Bone marrow (tissue), 2 donors: ENCODE data around the gene SLC36A1.
"Not testable (repeated sequence)": the region's sequence is repeated elsewhere in the genome, so short reads cannot be mapped to it uniquely, and the experiment has no call there.

ENCODE experiments used
- DNase-seq, 2 donors: peaks; one replicate each; lab custom pipeline; 2025; lab: John Stamatoyannopoulos, UW

Gene SLC36A1

DNA sequence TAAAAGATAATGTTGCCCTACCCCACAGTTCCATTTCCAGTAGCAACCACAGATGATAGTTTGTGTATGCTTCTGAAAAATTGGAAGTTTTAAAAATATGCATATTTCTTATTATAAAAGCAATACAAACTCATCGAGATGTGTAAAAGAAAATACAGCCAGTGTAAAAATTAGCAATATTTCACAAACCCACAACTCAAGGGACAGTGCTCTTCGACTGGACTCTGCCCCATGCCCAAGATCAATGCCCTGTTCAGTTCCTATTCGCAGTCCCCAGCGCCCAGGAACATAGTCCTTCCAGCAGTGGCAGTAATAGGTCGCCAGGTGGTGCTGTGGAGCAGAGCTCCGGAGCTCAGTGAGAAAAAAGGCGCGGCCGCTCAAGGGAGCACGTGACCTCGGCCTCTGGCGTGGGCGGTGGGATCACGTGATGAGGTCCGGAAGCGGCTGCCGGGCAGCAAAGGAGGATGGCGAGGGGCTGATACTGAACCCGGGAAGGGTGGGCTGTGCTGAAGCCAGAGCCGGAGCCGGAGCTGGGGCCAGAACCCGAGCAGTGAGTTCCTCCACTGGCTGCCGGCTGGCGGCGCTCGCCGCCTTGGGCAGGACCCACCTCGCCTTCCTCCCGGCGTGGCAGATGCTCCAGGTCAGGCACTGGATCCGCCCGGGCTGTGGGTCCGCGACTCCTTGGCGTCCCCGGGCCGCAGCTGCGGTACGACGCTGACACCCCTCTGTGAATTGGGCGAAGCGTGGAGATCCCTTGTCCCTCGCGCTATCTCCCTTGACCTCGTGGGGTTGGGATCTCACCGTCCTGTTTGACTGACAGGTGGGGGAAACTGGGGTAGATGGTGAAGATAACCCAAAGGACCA lies at the start of gene SLC36A1:
TSS of gene SLC36A1 (plus strand) at position 430 of the 864 bp plus-strand sequence. CDS start 11,190 bp downstream, outside the sequence.
- peak; percentile 80 to 83 for DNase-seq

DNA sequence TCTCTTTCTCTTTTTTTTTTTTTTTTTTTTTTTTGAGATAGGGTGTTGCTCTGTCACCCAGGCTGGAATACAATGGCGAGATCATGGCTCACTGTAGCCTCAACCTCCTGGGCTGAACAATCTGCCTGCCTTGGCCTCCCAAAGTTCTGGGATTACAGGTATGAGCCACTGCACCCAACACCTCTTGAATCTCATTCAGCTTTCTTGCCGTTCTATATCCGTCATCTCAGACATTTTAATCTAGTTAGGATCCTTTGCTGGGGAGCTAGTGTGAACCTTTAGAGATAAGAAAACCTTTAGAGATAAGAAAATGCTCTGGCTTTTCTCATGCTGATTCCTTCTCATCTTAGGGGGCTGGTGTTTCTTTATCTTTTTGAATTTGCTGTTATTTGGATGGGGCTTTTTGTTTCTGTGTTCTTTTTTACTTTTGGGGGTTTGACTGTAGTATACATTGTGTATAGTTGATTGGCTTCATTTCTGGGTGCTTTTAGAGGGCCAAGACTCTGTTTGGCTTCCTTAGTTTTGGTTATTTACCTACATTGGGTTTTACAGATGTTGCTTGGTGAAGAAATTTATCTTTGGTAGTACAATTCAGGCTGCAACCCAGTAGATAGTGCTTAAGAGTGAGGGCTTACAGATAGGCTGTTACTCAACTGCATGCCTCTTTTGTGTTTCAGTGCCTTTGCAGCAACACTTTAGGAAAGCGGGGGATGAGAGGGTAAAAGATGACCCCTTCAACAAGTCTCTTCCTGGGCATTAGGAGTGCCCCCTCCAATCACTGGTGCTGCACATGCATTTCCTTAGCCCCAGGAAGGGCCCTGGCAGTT lies 41.9 kb upstream of the SLC36A1 start:
- DNase-seq, result no peak

GRCh38 chr5:151406322-151406947 lies 41.0 kb upstream of the SLC36A1 start:
- DNase-seq, result no peak

DNA sequence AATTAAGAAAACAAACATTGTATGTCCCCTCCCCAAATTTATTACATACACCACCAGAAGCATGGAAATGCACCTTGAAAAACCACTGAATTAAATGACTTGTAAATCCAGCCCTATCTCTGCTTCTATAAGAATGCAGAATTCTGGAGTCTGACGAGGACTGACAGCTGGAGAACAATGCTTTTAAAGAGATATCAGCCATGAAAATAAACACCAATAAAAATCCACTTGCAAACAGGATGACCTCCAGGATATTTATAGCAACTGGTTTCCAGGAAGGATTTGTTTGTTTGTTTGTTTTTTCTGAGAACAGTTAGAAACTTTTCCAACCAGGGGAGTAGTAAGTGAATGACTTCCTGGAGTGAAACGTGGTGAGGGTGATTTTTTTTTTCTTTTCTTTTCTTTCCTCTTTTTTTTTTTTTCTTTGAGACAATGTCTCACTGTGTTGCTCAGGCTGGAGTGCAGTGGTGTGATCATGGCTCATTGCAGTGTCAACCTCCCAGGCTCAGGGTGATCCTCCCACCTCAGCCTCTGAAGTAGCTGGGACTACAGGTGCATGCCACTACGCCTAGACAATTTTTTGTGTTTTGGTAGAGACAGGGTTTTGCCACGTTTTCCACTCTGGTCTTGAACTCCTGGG lies 38.7 kb upstream of the SLC36A1 start:
- DNase-seq, result no peak

DNA sequence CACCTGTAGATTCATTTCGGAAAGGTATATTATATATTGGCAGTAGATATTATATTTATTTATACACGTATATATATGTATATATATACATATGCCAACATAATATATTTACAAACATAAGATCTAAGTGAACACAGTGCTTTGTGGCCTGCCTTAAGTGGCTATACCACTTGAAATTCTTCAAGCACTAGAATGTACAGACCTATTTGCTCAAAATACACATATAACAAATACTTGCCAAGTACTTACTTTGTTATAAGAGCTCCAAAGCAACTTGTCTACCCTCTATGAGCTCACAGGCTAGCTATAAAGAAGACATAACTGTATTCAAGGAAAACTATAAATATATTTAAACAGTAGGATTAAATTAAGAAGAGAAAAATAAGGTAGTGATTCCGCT lies 33.6 kb upstream of the SLC36A1 start:
- DNase-seq, result no peak

DNA sequence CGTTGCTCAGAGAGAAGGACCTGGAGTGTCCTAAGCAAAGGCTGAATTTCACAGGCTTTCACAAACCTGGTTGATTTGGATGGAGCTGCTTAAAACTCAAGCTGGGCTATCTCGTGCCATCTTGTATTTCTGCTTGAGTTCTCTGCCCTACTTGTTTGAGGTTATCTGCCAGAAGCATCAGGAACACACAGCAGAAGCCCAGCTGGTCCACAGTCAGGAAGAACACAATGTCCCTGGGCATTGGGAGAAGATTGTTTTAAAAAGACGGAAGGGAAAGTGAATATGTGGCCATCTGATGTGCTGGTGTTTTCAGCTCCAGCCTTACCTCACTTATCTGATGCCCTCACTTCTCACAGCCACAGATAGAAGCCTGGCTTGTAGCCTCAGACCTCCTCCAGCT lies 32.9 kb upstream of the SLC36A1 start:
- no peak for DNase-seq

GRCh38 chr5:151417712-151418111 lies 29.7 kb upstream of the SLC36A1 start:
- no peak for DNase-seq

- DNase-seq, result no peak
Observed at GRCh38 chr5:151420127-151420526, 27.3 kb upstream of the SLC36A1 start.

DNA sequence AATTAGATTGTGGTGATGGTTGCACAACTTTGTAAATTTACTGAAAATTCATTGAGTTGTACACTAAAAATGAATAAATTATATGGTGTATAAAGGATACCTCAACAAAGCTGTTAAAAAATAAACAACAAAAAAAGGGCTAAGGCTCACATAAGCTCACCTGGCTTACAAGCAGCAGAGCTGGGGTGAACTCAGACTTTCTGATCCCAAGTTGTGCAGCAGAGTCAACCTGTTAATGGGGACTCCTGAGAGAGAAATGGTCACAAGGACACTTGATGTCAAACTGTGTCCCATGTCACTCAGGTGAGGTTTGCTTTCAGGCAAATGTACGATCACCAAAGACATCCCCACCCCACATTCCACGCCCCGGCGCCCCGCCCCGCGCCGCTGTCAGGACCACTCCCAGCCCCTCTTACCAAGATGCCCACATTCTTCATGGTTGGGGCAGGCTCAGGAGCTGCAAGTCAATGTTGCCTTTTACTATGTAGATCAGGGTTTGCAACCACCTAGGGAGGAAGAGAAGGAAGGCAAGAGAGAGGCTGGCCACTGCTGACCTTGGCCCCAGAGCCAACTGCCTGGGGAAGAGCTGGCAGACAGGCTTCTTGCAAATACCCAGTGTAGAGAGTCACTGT lies 22.4 kb upstream of the SLC36A1 start:
- no peak for DNase-seq

DNA sequence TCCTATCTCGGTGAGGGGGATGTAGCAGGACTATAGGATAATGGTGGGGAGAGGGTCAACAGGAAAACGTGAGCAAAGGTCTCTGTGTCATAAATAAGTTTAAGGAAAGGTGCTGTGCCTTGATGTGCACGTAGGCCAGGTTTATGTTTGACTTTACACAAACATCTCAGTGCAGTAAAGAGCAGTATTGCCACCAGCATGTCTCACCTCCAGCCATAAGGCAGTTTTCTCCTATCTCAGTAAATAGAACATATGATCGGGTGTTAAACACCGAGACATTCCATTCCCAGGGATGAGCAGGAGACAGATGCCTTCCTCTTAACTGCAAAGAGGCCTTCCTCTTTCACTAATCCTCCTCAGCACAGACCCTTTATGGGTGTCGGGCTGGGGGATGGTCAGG lies 21.1 kb upstream of the SLC36A1 start:
- not testable (repeated sequence) for DNase-seq

GRCh38 chr5:151427258-151427657 lies 20.1 kb upstream of the SLC36A1 start:
- no peak for DNase-seq

DNA sequence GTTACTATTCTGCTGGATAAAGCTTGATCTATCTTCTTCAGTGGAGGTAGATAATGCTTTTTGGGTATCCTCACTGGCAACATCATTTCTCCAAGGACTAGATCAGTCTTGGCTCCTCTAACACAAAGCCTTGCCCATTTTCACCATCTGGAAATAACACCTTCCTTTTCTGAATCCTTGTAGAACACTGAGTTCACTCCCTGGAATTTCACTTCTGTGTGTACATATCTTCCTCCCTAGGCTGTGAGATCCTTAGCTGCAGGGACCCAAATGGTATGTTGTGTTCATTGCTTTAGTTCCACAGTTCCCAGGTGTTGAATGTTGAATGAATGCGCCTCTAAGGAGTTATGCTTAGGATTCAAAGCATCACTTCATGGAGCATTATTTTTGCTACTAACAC lies 16.7 kb upstream of the SLC36A1 start:
- no peak for DNase-seq

GRCh38 chr5:151431666-151432065 lies 15.7 kb upstream of the SLC36A1 start:
- DNase-seq, result no peak

GRCh38 chr5:151432210-151432609 lies 15.2 kb upstream of the SLC36A1 start:
- DNase-seq, result no peak

GRCh38 chr5:151434570-151435237 lies 12.7 kb upstream of the SLC36A1 start:
- no peak for DNase-seq

GRCh38 chr5:151448038-151448985 lies 909 bp downstream of the SLC36A1 start:
- peak in 1 of 2 donors; percentile 36 for DNase-seq

- DNase-seq, result no peak
Observed at GRCh38 chr5:151449297-151449696, 1.9 kb downstream of the SLC36A1 start.

GRCh38 chr5:151449839-151450238 lies 2.4 kb downstream of the SLC36A1 start:
- DNase-seq, result no peak

GRCh38 chr5:151450605-151451004 lies 3.2 kb downstream of the SLC36A1 start:
- no peak for DNase-seq
